K562 (cell line): Measurements from ENCODE around the gene SLC38A10. TPM values are rescaled to one million over a fixed set of nuclear protein-coding genes. Genes with fewer than 3 reads are reported as not detected.

Source experiments
- ATAC-seq: fragments of 200-7000 bp; cut with Tn5 transposase; 3 replicates; pipeline ENCODE4 v1.9.1; 2020; ENCODE audit warnings: moderate library complexity
- BruUV-seq: library from RNA; stranded (reverse); fragments of 400-500 nt; replicated peaks from 2 replicates; lab custom pipeline; 2021; lab: Mats Ljungman, UMichigan
- CTCF ChIA-PET: fragments of 300-600 bp; formaldehyde crosslinking; extraction: SDS; loops from one replicate; lab custom pipeline; 2021; ENCODE audit warnings: low intra/inter-chr PET ratio; lab: Yijun Ruan, JAX
- POLR2A ChIA-PET: fragments of 300-600, 350-650 bp; sonication (Branson Sonifier 250); formaldehyde crosslinking; extraction: SDS; loops from one replicate; lab custom pipeline; 2021; ENCODE audit warnings: antibody characterized with exemption, inconsistent platforms; lab: Yijun Ruan, JAX
- DNase-seq, 4 experiments: peaks; one replicate each; pipeline versions ENCODE4 v3.0.0 to v3.0.0-alpha.2; 2011 to 2018; ENCODE audit warnings: low spot score in 3 of 4, mixed read lengths in 3 of 4; ENCODE audit errors: extremely low read depth in 1 of 4
- FAIRE-seq: peaks from 2 replicates; lab custom pipeline; 2011; peaks lifted over from hg19 to GRCh38; lab: Jason Lieb, UNC
- H2AFZ ChIP-seq: 2 replicates; pipeline ENCODE4 v1.6.0; 2011; ENCODE audit warnings: low read depth, low read length, control low read depth, inconsistent platforms
- H3K27ac ChIP-seq: fragments of 200-600 bp; 3 replicates; pipeline ENCODE4 v1.8.0; 2011; ENCODE audit warnings: low read depth, mild to moderate bottlenecking, control low read depth, inconsistent platforms, low read length, moderate library complexity, mixed read lengths; ENCODE audit errors: extremely low read depth
- H3K27me3 ChIP-seq, 2 experiments: fragments of 300-600 bp in 1 of 2; 2 replicates in 1 of 2; 3 replicates in 1 of 2; pipeline versions ENCODE4 v1.6.0 to v1.8.0; 2011; ENCODE audit warnings: inconsistent platforms in 2 of 2, low read length in 2 of 2, mild to moderate bottlenecking in 1 of 2, mixed read lengths in 1 of 2, moderate library complexity in 1 of 2; ENCODE audit not compliant: control insufficient read depth in 2 of 2, insufficient read depth in 2 of 2
- H3K36me3 ChIP-seq: fragments of 300-600 bp; 3 replicates; pipeline ENCODE4 v1.8.0; 2011; ENCODE audit warnings: mild to moderate bottlenecking, low read length, inconsistent platforms; ENCODE audit not compliant: control insufficient read depth, insufficient read depth
- H3K4me1 ChIP-seq, 2 experiments: fragments of 200-600 bp in 1 of 2; replicated peaks in 1 of 2; 2 replicates in 1 of 2; 3 replicates in 1 of 2; pipeline versions ENCODE4 v1.5.1 to v1.8.0; 2011; ENCODE audit warnings: inconsistent platforms in 2 of 2, low read length in 2 of 2, mild to moderate bottlenecking in 1 of 2, mixed read lengths in 1 of 2, moderate library complexity in 1 of 2; ENCODE audit not compliant: control insufficient read depth in 2 of 2, insufficient read depth in 2 of 2
- H3K4me2 ChIP-seq: 2 replicates; pipeline ENCODE4 v1.6.1; 2011; ENCODE audit warnings: low read length, control low read depth, inconsistent platforms, mixed read lengths; ENCODE audit not compliant: insufficient read depth
- H3K4me3 ChIP-seq: fragments of 200-600 bp; sonication (generic), shearing (Covaris generic); 2 replicates; pipeline ENCODE4 v1.5.1; 2016; ENCODE audit warnings: control low read depth, inconsistent platforms
- H3K79me2 ChIP-seq: fragments of 200-600 bp; 3 replicates; pipeline ENCODE4 v1.8.0; 2011; ENCODE audit warnings: low read length, inconsistent platforms; ENCODE audit not compliant: control insufficient read depth, insufficient read depth
- H3K9ac ChIP-seq, 2 experiments: 2 replicates each; pipeline versions ENCODE4 v1.6.0 to v1.6.1; 2011; ENCODE audit warnings: low read depth in 2 of 2, low read length in 2 of 2, control low read depth in 1 of 2, inconsistent platforms in 1 of 2, mild to moderate bottlenecking in 1 of 2, mixed read lengths in 1 of 2; ENCODE audit not compliant: insufficient read depth in 1 of 2
- H3K9me1 ChIP-seq: one replicate; pipeline ENCODE4 v1.6.0; 2011; ENCODE audit warnings: inconsistent platforms, mild to moderate bottlenecking, low read length, moderate library complexity; ENCODE audit not compliant: control insufficient read depth, insufficient read depth
- H3K9me3 ChIP-seq: replicated peaks from 2 replicates; pipeline ENCODE4 v1.5.1; 2011; ENCODE audit warnings: low read depth, low read length, inconsistent platforms; ENCODE audit not compliant: control insufficient read depth, insufficient read depth
- H4K20me1 ChIP-seq: replicated peaks from 2 replicates; pipeline ENCODE4 v1.6.1; 2011; ENCODE audit warnings: low read length, inconsistent platforms, mixed read lengths; ENCODE audit not compliant: control insufficient read depth, insufficient read depth
- ATF7 ChIP-seq: fragments of 450-650 bp; IDR thresholded peaks from 2 replicates; pipeline ENCODE4 v1.7.1; 2014; ENCODE audit warnings: mild to moderate bottlenecking, moderate library complexity
- ZSCAN29 ChIP-seq: fragments of 450-650 bp; IDR thresholded peaks from 2 replicates; pipeline ENCODE4 v1.6.1; 2017
- WGBS: fragments of 100-300 bp; shearing (Covaris generic); methylation state at CpG from one replicate; pipeline ENCODE4 v1.1.6; 2016; ENCODE audit warnings: low coverage, mixed read lengths; ENCODE audit not compliant: insufficient coverage; ENCODE audit errors: missing lambda C conversion rate; 5-methylcytosine and 5-hydroxymethylcytosine counted together
- in situ Hi-C: fragments of 300-500 bp; cut with MboI; formaldehyde crosslinking; loops from 4 replicates; pipeline ENCODE4 v1.15.0; 2018; ENCODE audit warnings: inconsistent platforms, mixed read lengths
- intact Hi-C: fragments of 100-400 bp; cut with micrococcal nuclease; formaldehyde crosslinking; loops from 2 replicates; pipeline ENCODE4 v1.14.2; 2022
- polyA plus RNA-seq, 8 experiments: library from polyadenylated mRNA; depleted of rRNA in 4 of 8; stranded (reverse) in 5 of 8; unstranded in 3 of 8; fragments of >200 nt; fragmentation: Nextera tagmentation in 2 of 8; fragmentation: Illumina TruSeq in 1 of 8; extraction: Ambion mirVana in 2 of 8; extraction: Trizol in 1 of 8; gene quantifications; 2 replicates each; pipeline versions ENCODE4 v1.2.1 to v1.2.3, GENCODE V29; 2011 to 2014; ENCODE audit warnings: inconsistent platforms in 1 of 8, missing spikeins in 1 of 8
- total RNA-seq, 7 experiments: library from RNA; depleted of rRNA in 6 of 7; stranded (reverse); fragments of >200 nt in 6 of 7; fragmentation: Illumina TruSeq in 2 of 7; extraction: Trizol in 2 of 7; gene quantifications; 2 replicates each; pipeline versions ENCODE4 v1.2.1 to v1.2.3, GENCODE V29; 2011 to 2021; ENCODE audit warnings: low replicate concordance in 1 of 7
- TF ChIP-seq, protein P1 (sequence below): fragments of 250-450 bp; sonication (Bioruptor Pico); IDR thresholded peaks from 2 replicates; pipeline ENCODE4 v1.8.0; 2022; ENCODE audit warnings: inconsistent platforms, mild to moderate bottlenecking, moderate library complexity, borderline replicate concordance

Gene SLC38A10
- total and polyA plus RNA-seq, 9 of the 15 experiments (the other 6 are each of a cell fraction or from before 2014, with no cell fraction given), result 0.45 to 54.2 (median 13.8) TPM

DNA sequence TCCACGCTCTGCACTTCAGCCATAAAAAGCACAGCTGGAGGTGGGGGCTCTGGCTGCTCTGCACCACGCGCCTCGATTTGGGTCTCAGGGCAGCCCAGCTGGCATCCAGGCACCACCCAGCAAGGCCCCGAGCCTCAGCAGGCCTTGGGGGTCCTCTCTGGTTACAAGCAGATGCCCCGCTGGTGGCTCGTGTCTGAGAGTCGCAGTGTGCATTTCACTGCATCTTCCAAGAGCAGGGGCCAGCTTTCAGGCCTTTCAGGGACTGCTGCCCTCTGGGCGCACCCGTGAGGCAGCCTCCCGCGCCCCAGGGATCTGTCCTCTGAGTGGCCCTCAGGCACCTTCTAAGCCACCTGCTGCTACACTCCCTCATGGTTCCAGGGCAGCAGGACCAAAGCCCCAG, 30.5 kb downstream of the SLC38A10 start:
- in situ Hi-C loops, result no loop called here
- BruUV-seq, result no TSS peak

More for the DNA sequence above, 30.5 kb downstream of the SLC38A10 start:
- H3K4me1 ChIP-seq, result peaks cover 2 to 32% of the 10 kb centered on the region in 2 experiments; a peak in 3 of 5 replicates
- DNase-seq (no peak), FAIRE-seq (no peak), ATAC-seq (no peak)
- no peaks in the 10 kb centered on the region for H3K9me3 ChIP-seq
- no peak overlapping the region for H2AFZ ChIP-seq
- 97% methylated on average over 9 of the region's 12 CpGs for WGBS
- H3K9me1 ChIP-seq, result no peaks in the 10 kb centered on the region
- H3K9ac ChIP-seq, result peak overlapping the region in 1 of 2 experiments; percentile 47; a peak in 2 of 4 replicates
- H4K20me1 ChIP-seq, result no peaks in the 10 kb centered on the region
- TF ChIP-seq, protein P1, sequence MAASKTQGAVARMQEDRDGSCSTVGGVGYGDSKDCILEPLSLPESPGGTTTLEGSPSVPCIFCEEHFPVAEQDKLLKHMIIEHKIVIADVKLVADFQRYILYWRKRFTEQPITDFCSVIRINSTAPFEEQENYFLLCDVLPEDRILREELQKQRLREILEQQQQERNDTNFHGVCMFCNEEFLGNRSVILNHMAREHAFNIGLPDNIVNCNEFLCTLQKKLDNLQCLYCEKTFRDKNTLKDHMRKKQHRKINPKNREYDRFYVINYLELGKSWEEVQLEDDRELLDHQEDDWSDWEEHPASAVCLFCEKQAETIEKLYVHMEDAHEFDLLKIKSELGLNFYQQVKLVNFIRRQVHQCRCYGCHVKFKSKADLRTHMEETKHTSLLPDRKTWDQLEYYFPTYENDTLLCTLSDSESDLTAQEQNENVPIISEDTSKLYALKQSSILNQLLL (CRISPR knock-in tag), result no peak
- TF ChIP-seq ATF7, result no peak
- TF ChIP-seq ZSCAN29, result no peak
- no peak overlapping the region for H3K4me2 ChIP-seq
- no peak overlapping the region for H3K4me3 ChIP-seq
- ChIA-PET CTCF (interaction anchor here (0.6 kb wide), 1 partner anchor 148 kb away, joined by 3 read pairs; no protein-coding TSS in a partner anchor), POLR2A (no interaction called here)
- H3K27me3 ChIP-seq, result no peaks in the 10 kb centered on the region
- H3K79me2 ChIP-seq, result no peaks in the 10 kb centered on the region
- H3K27ac ChIP-seq, result no peak overlapping the region
- H3K36me3 ChIP-seq, result peaks cover 69% of the 10 kb centered on the region; the same call in 2 of the 3 replicates
- intact Hi-C loops, result no loop called here
